ENCODE data around the gene STAC2.

DNA sequence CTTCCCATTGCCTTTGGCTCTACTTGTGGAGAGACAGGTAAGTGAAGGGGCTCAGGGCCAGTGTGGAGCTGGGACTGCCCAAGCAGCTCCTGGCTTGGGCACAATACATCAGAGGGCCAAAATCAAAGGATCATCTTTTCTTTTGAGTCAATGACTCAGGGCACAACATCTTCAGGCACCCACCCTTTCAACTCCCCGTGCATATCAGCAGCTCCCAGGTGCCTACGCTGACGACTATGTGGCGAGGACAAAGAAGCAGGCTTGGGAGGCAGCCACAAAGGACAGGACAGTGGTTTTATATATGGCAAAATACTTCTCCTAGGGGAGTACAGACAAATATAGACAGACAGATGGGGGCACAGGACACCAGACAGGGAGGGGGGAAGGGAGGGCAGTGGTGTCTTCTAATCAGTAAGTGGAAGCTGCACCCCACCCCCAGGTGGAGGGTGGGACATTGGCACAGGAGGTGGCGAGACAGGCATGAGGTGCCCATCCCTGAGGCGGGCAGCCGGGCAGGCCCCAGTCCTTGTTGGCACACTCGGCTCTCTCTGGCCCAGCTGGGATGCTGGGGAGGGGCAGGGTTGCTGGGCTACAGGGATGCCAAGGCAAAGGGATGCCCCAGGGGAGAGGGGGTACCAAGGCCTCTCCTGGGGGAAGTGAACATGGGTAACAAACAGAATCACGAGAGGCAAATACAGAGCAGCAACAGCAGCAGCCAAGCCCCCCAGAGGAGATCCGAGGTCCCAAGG is 52.0 kb downstream of the STAC2 start:
- TF ChIP-seq, protein P1, sequence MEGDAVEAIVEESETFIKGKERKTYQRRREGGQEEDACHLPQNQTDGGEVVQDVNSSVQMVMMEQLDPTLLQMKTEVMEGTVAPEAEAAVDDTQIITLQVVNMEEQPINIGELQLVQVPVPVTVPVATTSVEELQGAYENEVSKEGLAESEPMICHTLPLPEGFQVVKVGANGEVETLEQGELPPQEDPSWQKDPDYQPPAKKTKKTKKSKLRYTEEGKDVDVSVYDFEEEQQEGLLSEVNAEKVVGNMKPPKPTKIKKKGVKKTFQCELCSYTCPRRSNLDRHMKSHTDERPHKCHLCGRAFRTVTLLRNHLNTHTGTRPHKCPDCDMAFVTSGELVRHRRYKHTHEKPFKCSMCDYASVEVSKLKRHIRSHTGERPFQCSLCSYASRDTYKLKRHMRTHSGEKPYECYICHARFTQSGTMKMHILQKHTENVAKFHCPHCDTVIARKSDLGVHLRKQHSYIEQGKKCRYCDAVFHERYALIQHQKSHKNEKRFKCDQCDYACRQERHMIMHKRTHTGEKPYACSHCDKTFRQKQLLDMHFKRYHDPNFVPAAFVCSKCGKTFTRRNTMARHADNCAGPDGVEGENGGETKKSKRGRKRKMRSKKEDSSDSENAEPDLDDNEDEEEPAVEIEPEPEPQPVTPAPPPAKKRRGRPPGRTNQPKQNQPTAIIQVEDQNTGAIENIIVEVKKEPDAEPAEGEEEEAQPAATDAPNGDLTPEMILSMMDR (IDR thresholded peaks at IDR 0.05; ENCODE audit: low read length) = no peak
- TF ChIP-seq EZH2 (optimal IDR thresholded peaks at IDR 0.05; ENCODE audit: low read depth, low read length) = no peak

Data from MM.1S (cell line).